Activated T-cell treated with anti-CD3 and anti-CD28 coated beads, Interleukin-2, amount 50 U/mL, for 72 hours (primary cell): ENCODE data around the gene OR51G1. TPM values are rescaled to one million over a fixed set of nuclear protein-coding genes. Genes with fewer than 3 reads are reported as not detected.

Experiments
- ATAC-seq, 2 donors: fragments of 150-1000 bp; cut with Tn5 transposase; replicated peaks in 1 of 2; 2 replicates each; pipeline ENCODE4 v1.10.0; 2021; ENCODE audit warnings: moderate library complexity in 2 of 2, mild to moderate bottlenecking in 1 of 2
- DNase-seq, 2 donors: peaks; one replicate each; pipeline ENCODE4 v3.0.0; 2021 to 2022; ENCODE audit warnings: mixed read lengths in 1 of 2
- H3K27ac Mint-ChIP-seq: one replicate; pipeline ENCODE4 v1.8.0; 2022; ENCODE audit warnings: mild to moderate bottlenecking, moderate library complexity, mixed read lengths
- H3K27me3 Mint-ChIP-seq: one replicate; pipeline ENCODE4 v1.8.0; 2022; ENCODE audit warnings: low read depth, mixed read lengths
- H3K36me3 Mint-ChIP-seq, 2 donors: one replicate each; pipeline ENCODE4 v1.8.0; 2022; ENCODE audit warnings: mixed read lengths in 2 of 2, mild to moderate bottlenecking in 1 of 2; ENCODE audit not compliant: insufficient read depth in 2 of 2
- H3K4me1 Mint-ChIP-seq: one replicate; pipeline ENCODE4 v1.8.0; 2022; ENCODE audit warnings: low read depth, mixed read lengths
- H3K4me3 Mint-ChIP-seq, 2 donors: one replicate each; pipeline ENCODE4 v1.8.0; 2022; ENCODE audit warnings: mild to moderate bottlenecking in 2 of 2, mixed read lengths in 2 of 2, moderate library complexity in 2 of 2
- H3K9me3 Mint-ChIP-seq, 2 donors: one replicate each; pipeline ENCODE4 v1.8.0; 2022; ENCODE audit warnings: mixed read lengths in 2 of 2
- total RNA-seq, 2 donors: library from RNA; stranded (reverse); gene quantifications; one replicate each; pipeline ENCODE4 v1.2.3, GENCODE V29; 2022

The OR51G1 gene
- total RNA-seq, 2 donors from 2014 or later = not detected

DNA sequence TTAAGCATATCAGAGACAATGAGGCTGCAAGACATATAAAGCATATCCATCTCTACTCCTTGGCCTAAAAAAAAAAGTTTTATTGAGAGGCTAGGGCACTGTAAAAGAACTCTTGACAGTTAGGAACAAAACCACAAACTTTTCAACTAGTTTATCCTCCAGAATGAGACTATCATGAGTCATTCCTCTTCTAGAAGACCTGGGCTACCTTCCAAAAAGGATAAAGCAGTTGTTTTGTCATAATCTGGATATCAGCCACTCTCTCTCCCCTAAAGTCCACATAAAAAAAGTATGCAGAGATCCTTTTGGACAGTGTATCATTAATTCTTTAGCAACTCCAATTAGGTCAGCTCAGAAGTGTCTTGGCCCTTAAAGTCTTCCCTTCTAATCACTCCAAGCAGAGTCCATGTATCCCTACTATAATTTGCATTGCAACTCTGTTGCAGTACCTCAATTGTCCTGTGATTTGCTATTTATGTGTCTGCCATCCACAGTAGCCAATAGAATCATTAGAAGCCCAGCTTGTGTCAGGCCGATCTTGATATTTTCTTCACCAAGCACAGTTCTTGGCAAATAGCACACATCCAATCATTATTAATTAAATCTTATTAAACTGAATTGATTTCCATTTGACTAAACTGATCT, 32.0 kb downstream of the OR51G1 start:
- no peak overlapping the region for H3K27ac Mint-ChIP-seq
- no peaks in the 10 kb centered on the region for H3K4me1 Mint-ChIP-seq
- ATAC-seq (no peak), DNase-seq (no peak)
- peaks cover 9% of the 10 kb centered on the region for H3K27me3 Mint-ChIP-seq
- no peak overlapping the region for H3K4me3 Mint-ChIP-seq
- H3K9me3 Mint-ChIP-seq = peaks cover 0 to 4% of the 10 kb centered on the region in 2 donors
- H3K36me3 Mint-ChIP-seq = no peaks in the 10 kb centered on the region

DNA sequence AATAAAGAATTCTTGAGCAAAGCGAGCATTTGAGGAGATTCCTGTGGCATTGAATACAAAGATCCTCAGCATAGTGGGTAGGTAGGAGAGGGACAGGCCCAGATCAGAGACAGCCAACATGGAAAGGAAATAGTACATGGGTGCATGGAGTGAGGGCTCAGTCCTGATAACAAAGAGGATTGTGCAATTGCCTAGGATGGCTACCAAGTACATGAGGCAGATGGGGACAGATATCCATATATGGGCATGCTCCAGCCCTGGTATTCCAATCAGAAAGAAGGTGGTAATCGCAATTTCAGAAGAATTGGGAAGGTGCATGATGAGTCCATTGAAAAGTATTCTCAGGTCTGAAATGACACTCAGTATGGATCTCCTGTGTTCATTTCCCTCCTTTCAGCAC, 33.9 kb downstream of the OR51G1 start:
- Mint-ChIP-seq H3K27me3 (peaks cover 9% of the 10 kb centered on the region), H3K36me3 (no peaks in the 10 kb centered on the region), H3K4me1 (no peaks in the 10 kb centered on the region), H3K9me3 (peaks cover 0 to 4% of the 10 kb centered on the region in 2 donors), H3K4me3 (no peak overlapping the region), H3K27ac (no peak overlapping the region)
- DNase-seq (no peak), ATAC-seq (no peak)

GRCh38 chr11:4887591-4887990, 36.5 kb downstream of the OR51G1 start:
- Mint-ChIP-seq H3K9me3 (peaks cover 0 to 4% of the 10 kb centered on the region in 2 donors), H3K36me3 (no peaks in the 10 kb centered on the region), H3K27ac (no peak overlapping the region), H3K4me1 (no peaks in the 10 kb centered on the region), H3K4me3 (no peak overlapping the region), H3K27me3 (peaks cover 9% of the 10 kb centered on the region)
- ATAC-seq (no peak), DNase-seq (no peak)

GRCh38 chr11:4886186-4886585, 38.0 kb downstream of the OR51G1 start:
- DNase-seq (no peak), ATAC-seq (no peak)
- Mint-ChIP-seq H3K4me3 (no peak overlapping the region), H3K36me3 (no peaks in the 10 kb centered on the region), H3K9me3 (peaks cover 0 to 4% of the 10 kb centered on the region in 2 donors), H3K27me3 (peaks cover 9% of the 10 kb centered on the region), H3K4me1 (no peaks in the 10 kb centered on the region), H3K27ac (no peak overlapping the region)

DNA sequence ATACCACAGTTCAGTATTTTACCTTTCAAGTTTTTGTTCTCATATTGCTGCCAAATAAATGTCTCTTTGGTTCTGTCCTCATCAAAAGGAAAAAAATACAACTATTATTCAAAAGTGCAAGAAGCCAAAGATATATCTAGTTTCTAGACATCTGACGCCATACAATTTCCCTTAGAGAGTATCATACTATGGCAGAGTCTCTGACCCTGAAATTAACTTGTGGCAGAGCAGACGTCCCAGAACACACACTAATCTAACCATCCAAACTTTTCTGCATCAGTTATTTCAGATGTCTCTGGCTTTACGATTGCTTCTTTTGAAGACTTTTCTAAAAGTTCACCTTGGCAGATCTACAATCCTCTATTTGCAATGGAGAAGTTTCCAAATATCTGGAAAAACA, 39.8 kb downstream of the OR51G1 start:
- no peaks in the 10 kb centered on the region for H3K9me3 Mint-ChIP-seq
- H3K4me3 Mint-ChIP-seq = no peak overlapping the region
- DNase-seq (no peak), ATAC-seq (no peak)
- H3K36me3 Mint-ChIP-seq = no peaks in the 10 kb centered on the region
- no peak overlapping the region for H3K27ac Mint-ChIP-seq
- peaks cover 1% of the 10 kb centered on the region for H3K27me3 Mint-ChIP-seq
- no peaks in the 10 kb centered on the region for H3K4me1 Mint-ChIP-seq

DNA sequence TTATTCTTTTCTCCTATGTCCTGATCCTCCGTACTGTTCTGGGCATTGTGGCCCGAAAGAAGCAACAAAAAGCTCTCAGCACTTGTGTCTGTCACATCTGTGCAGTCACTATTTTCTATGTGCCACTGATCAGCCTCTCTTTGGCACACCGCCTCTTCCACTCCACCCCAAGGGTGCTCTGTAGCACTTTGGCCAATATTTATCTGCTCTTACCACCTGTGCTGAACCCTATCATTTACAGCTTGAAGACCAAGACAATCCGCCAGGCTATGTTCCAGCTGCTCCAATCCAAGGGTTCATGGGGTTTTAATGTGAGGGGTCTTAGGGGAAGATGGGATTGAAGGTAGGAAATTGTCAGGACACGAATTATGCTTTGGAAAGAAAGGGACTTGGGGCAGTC, 41.6 kb downstream of the OR51G1 start:
- no peaks in the 10 kb centered on the region for H3K4me1 Mint-ChIP-seq
- no peaks in the 10 kb centered on the region for H3K27me3 Mint-ChIP-seq

GRCh38 chr11:4881860-4882500, 42.2 kb downstream of the OR51G1 start, which contains the start of gene OR51T1:
TSS of gene OR51T1 (plus strand) at chr11:4881900. CDS start at chr11:4881900, 0 bp downstream.
- ATAC-seq = no peak
- no peaks in the 10 kb centered on the region for H3K36me3 Mint-ChIP-seq
- H3K9me3 Mint-ChIP-seq = no peaks in the 10 kb centered on the region
- no peak for DNase-seq
- H3K4me3 Mint-ChIP-seq = no peak within 1 kb of the TSS
- no peaks in the 10 kb centered on the region for H3K4me1 Mint-ChIP-seq
- H3K27ac Mint-ChIP-seq = no peak within 1 kb of the TSS
- H3K27me3 Mint-ChIP-seq = no peaks in the 10 kb centered on the region

More for the DNA sequence above, 41.6 kb downstream of the OR51G1 start:
- Mint-ChIP-seq H3K9me3 (no peaks in the 10 kb centered on the region), H3K4me3 (no peak overlapping the region), H3K36me3 (no peaks in the 10 kb centered on the region), H3K27ac (no peak overlapping the region)
- ATAC-seq (no peak), DNase-seq (no peak)

- no peak for ATAC-seq
- no peaks in the 10 kb centered on the region for H3K4me1 Mint-ChIP-seq
- H3K36me3 Mint-ChIP-seq = no peaks in the 10 kb centered on the region
- no peak overlapping the region for H3K4me3 Mint-ChIP-seq
- no peak overlapping the region for H3K27ac Mint-ChIP-seq
- no peaks in the 10 kb centered on the region for H3K9me3 Mint-ChIP-seq
- DNase-seq = no peak
- no peaks in the 10 kb centered on the region for H3K27me3 Mint-ChIP-seq
Measured at GRCh38 chr11:4881188-4881587, 43.0 kb downstream of the OR51G1 start.

Other genes with a start within 250 kb of the OR51G1 start
- gene OR51E2, start 226.5 kb downstream of the OR51G1 start, total RNA-seq = not detected
- not detected for gene MMP26, start 219.6 kb downstream of the OR51G1 start, total RNA-seq
- gene OR51F1, start 154.4 kb downstream of the OR51G1 start, total RNA-seq = not detected
- not detected for gene OR52R1, start 120.0 kb downstream of the OR51G1 start, total RNA-seq
- not detected for gene OR51F2, start 103.0 kb downstream of the OR51G1 start, total RNA-seq
- not detected for gene OR51S1, start 75.1 kb downstream of the OR51G1 start, total RNA-seq
- not detected for gene OR51T1, start 42.4 kb downstream of the OR51G1 start, total RNA-seq
- not detected for gene OR51A7, start 20.6 kb downstream of the OR51G1 start, total RNA-seq
- not detected for gene OR51G2, start 5.0 kb downstream of the OR51G1 start, total RNA-seq
- not detected for gene OR51A4, start 23.3 kb upstream of the OR51G1 start, total RNA-seq
- not detected for gene OR51A2, start 31.4 kb upstream of the OR51G1 start, total RNA-seq
- not detected for gene OR51L1, start 70.5 kb upstream of the OR51G1 start, total RNA-seq
- not detected for gene OR52J3, start 122.2 kb upstream of the OR51G1 start, total RNA-seq
- gene OR52E2, start 135.3 kb upstream of the OR51G1 start, total RNA-seq = not detected
- not detected for gene OR52E1, start 145.2 kb upstream of the OR51G1 start, total RNA-seq
- gene OR52A5, start 214.0 kb upstream of the OR51G1 start, total RNA-seq = not detected
- not detected for gene OR52A1, start 230.4 kb upstream of the OR51G1 start, total RNA-seq